ENCODE data around the gene ATP8B4.
"Not testable (repeated sequence)": the region's sequence is repeated elsewhere in the genome, so short reads cannot be mapped to it uniquely, and the experiment has no call there.

Gene ATP8B4

DNA sequence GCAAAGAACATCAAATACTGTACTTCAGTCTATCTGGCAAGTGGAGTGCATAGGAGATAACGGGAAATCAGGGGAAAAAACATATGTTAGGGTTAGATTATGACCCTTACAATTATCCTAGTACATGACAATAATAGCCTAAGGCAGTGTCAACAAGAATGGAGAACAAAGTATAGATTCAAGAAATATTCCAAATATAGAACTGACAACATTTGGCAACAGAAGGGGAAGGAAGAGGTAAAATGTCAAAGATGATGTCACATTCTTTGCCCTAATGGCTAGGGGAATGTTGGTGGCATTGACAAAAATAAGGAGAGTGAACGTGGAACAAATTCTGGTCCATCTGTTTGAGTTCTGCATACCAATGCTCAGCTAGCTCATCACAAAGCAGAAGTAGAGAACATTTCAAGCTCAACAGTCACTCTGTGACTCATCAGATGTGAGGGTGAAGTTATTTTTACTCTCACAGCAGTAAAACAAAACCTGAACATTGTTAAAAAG, 15.5 kb upstream of the ATP8B4 start:
- no peaks in the 10 kb centered on the region for H4K20me1 ChIP-seq (ENCODE audit: insufficient read depth)
- no peak overlapping the region for H3K27ac ChIP-seq
- H3K27me3 ChIP-seq (ENCODE audit: insufficient read depth, low read depth) = no peaks in the 10 kb centered on the region
- H3K79me2 ChIP-seq (ENCODE audit: insufficient read depth, low read depth) = no peaks in the 10 kb centered on the region
- no peak overlapping the region for H3K4me3 ChIP-seq (IDR thresholded peaks at IDR 0.05; ENCODE audit: insufficient read depth, low read depth, low read length)
- H2AFZ ChIP-seq (ENCODE audit: low read depth) = no peak overlapping the region
- H3K4me1 ChIP-seq (ENCODE audit: low read depth, poor library complexity, severe bottlenecking) = no peaks in the 10 kb centered on the region
- no peaks in the 10 kb centered on the region for H3K36me3 ChIP-seq (ENCODE audit: insufficient read depth)
- TF ChIP-seq, protein P1, sequence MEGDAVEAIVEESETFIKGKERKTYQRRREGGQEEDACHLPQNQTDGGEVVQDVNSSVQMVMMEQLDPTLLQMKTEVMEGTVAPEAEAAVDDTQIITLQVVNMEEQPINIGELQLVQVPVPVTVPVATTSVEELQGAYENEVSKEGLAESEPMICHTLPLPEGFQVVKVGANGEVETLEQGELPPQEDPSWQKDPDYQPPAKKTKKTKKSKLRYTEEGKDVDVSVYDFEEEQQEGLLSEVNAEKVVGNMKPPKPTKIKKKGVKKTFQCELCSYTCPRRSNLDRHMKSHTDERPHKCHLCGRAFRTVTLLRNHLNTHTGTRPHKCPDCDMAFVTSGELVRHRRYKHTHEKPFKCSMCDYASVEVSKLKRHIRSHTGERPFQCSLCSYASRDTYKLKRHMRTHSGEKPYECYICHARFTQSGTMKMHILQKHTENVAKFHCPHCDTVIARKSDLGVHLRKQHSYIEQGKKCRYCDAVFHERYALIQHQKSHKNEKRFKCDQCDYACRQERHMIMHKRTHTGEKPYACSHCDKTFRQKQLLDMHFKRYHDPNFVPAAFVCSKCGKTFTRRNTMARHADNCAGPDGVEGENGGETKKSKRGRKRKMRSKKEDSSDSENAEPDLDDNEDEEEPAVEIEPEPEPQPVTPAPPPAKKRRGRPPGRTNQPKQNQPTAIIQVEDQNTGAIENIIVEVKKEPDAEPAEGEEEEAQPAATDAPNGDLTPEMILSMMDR (conservative IDR thresholded peaks at IDR 0.05; ENCODE audit: low read depth, low read length) = no peak
- no peak overlapping the region for H3K9ac ChIP-seq
- H3K4me2 ChIP-seq = no peak overlapping the region

DNA sequence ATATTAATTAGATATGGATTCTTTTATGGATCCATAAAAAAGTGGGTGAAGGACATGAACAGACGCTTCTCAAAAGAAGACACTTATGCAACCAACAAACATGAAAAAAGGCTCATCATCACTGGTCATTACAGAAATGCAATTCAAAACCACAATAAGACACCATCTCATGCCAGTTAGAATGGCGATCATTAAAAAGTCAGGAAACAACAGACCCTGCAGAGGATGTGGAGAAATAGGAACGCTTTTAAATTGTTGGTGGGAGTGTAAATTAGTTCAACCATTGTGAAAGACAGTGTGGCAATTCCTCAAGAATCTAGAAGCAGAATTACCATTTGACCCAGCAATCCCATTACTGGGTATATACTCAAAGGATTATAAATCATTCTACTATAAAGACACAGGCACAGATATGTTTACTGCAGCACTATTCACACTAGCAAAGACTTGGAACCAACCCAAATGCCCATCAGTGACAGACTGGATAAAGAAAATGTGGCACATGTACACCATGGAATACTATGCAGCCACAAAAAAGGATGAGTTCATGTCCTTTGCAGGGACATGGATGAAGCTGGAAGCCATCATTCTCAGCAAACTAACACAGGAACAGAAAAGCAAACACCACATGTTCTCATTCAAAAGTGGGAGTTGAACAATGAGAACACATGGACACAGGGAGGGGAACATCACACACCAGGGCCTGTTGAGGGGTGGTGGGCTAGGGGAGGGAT, 13.4 kb upstream of the ATP8B4 start:
- H3K79me2 ChIP-seq (ENCODE audit: insufficient read depth, low read depth); H3K4me3 ChIP-seq (IDR thresholded peaks at IDR 0.05; ENCODE audit: insufficient read depth, low read depth, low read length); H3K27me3 ChIP-seq (ENCODE audit: insufficient read depth, low read depth); H2AFZ ChIP-seq (ENCODE audit: low read depth); H3K4me1 ChIP-seq (ENCODE audit: low read depth, poor library complexity, severe bottlenecking); H3K4me2 ChIP-seq; H3K9ac ChIP-seq; H3K27ac ChIP-seq; H4K20me1 ChIP-seq (ENCODE audit: insufficient read depth); H3K36me3 ChIP-seq (ENCODE audit: insufficient read depth): not testable (repeated sequence)

DNA sequence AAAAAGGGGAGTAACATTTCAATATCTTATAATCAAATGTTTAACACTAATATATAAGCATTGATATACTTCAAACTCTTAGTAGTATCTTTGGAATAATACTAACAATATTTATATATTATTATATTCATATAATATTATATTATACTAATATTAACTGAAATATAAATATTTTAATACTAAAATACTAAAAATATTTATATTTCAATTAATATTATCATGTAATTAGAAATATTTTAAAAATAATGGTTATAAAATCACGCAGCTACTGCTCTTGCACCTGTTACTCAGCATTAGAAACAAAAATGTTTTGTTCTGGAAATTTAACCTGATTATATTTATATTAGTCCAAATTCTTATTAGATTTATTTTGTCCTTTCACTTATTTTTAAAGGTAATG, 12.6 kb upstream of the ATP8B4 start:
- no peaks in the 10 kb centered on the region for H4K20me1 ChIP-seq (ENCODE audit: insufficient read depth)
- H3K4me1 ChIP-seq (ENCODE audit: low read depth, poor library complexity, severe bottlenecking) = no peaks in the 10 kb centered on the region
- H3K4me2 ChIP-seq = no peak overlapping the region
- no peak overlapping the region for H3K9ac ChIP-seq
- TF ChIP-seq, protein P1 (conservative IDR thresholded peaks at IDR 0.05; ENCODE audit: low read depth, low read length) = no peak
- no peaks in the 10 kb centered on the region for H3K36me3 ChIP-seq (ENCODE audit: insufficient read depth)
- H3K27me3 ChIP-seq (ENCODE audit: insufficient read depth, low read depth) = no peaks in the 10 kb centered on the region
- no peaks in the 10 kb centered on the region for H3K79me2 ChIP-seq (ENCODE audit: insufficient read depth, low read depth)
- no peak overlapping the region for H3K27ac ChIP-seq
- no peak overlapping the region for H3K4me3 ChIP-seq (IDR thresholded peaks at IDR 0.05; ENCODE audit: insufficient read depth, low read depth, low read length)
- no peak overlapping the region for H2AFZ ChIP-seq (ENCODE audit: low read depth)

DNA sequence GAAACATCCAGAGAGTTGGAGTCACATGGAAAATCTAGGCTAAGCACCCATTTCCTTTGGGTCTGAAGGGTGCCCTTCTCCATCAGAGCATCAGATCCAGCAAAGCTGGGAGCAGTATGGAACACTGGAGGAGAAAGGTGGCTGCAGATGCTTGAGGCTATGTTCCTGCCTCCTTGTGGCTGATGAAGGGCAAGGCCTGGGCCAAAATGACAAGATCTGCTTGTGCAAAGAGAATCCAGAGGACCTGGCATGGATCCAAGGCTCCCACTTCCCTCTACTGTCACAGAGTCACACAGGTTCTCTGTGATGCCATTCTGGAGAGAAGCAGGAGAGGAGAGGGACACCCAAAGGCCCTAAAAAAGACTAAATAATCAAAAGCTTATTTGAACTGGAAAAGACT, 9.2 kb upstream of the ATP8B4 start:
- H3K36me3 ChIP-seq (ENCODE audit: insufficient read depth) = no peaks in the 10 kb centered on the region
- H3K27me3 ChIP-seq (ENCODE audit: insufficient read depth, low read depth) = no peaks in the 10 kb centered on the region
- H3K4me2 ChIP-seq = no peak overlapping the region
- H3K4me1 ChIP-seq (ENCODE audit: low read depth, poor library complexity, severe bottlenecking) = no peaks in the 10 kb centered on the region
- H3K9ac ChIP-seq = no peak overlapping the region
- H3K79me2 ChIP-seq (ENCODE audit: insufficient read depth, low read depth) = no peaks in the 10 kb centered on the region
- H4K20me1 ChIP-seq (ENCODE audit: insufficient read depth) = no peaks in the 10 kb centered on the region
- no peak overlapping the region for H3K4me3 ChIP-seq (IDR thresholded peaks at IDR 0.05; ENCODE audit: insufficient read depth, low read depth, low read length)
- no peak overlapping the region for H3K27ac ChIP-seq
- TF ChIP-seq, protein P1 (conservative IDR thresholded peaks at IDR 0.05; ENCODE audit: low read depth, low read length) = no peak
- no peak overlapping the region for H2AFZ ChIP-seq (ENCODE audit: low read depth)

DNA sequence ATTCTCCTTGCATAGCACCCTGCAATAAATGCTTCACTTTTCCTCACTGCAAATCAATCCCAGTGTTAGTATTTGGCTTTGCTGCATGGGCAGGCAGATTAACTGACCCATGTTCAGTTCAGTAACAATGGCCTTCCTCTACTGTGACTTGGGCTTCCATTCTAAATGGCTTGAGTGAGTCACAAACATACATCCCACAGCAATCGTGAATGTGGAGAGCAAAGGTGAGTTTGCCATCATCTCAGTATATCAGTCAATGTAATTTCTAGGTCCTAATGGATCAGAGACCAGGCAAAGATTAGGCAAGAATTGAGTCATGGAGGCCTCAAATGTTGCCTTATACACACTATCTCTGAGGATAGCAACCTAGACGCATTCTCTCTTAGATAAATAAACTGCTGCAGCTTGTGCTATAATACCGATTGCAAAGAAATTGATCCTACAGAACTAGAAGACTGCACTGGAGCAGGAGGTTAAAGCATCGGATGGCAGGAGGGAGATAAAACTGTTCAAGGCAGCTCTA, 8.3 kb upstream of the ATP8B4 start:
- Histone ChIP-seq H3K79me2 (ENCODE audit: insufficient read depth, low read depth) (no peaks in the 10 kb centered on the region), H3K27ac (no peak overlapping the region), H3K9ac (no peak overlapping the region), H2AFZ (ENCODE audit: low read depth) (no peak overlapping the region), H3K4me1 (ENCODE audit: low read depth, poor library complexity, severe bottlenecking) (no peaks in the 10 kb centered on the region), H3K4me3 (IDR thresholded peaks at IDR 0.05; ENCODE audit: insufficient read depth, low read depth, low read length) (no peak overlapping the region), H3K27me3 (ENCODE audit: insufficient read depth, low read depth) (no peaks in the 10 kb centered on the region), H4K20me1 (ENCODE audit: insufficient read depth) (no peaks in the 10 kb centered on the region), H3K36me3 (ENCODE audit: insufficient read depth) (no peaks in the 10 kb centered on the region), H3K4me2 (no peak overlapping the region)
- TF ChIP-seq, protein P1 (conservative IDR thresholded peaks at IDR 0.05; ENCODE audit: low read depth, low read length) = no peak

Data from KMS-11 (cell line).